Stimulated activated CD8-positive, alpha-beta memory T cell treated with anti-CD3 and anti-CD28 coated beads, Interleukin-15, amount 100 ng/mL, for 4 hours (primary cell): ENCODE measurements around the gene MCM5.
"Not testable (repeated sequence)": the region's sequence is repeated elsewhere in the genome, so short reads cannot be mapped to it uniquely, and the experiment has no call there.

Experiments used
- DNase-seq, 2 donors: peaks; one replicate each; pipeline ENCODE4 v3.0.0-alpha.2; 2020; ENCODE audit warnings: low read depth in 2 of 2

The MCM5 gene

DNA sequence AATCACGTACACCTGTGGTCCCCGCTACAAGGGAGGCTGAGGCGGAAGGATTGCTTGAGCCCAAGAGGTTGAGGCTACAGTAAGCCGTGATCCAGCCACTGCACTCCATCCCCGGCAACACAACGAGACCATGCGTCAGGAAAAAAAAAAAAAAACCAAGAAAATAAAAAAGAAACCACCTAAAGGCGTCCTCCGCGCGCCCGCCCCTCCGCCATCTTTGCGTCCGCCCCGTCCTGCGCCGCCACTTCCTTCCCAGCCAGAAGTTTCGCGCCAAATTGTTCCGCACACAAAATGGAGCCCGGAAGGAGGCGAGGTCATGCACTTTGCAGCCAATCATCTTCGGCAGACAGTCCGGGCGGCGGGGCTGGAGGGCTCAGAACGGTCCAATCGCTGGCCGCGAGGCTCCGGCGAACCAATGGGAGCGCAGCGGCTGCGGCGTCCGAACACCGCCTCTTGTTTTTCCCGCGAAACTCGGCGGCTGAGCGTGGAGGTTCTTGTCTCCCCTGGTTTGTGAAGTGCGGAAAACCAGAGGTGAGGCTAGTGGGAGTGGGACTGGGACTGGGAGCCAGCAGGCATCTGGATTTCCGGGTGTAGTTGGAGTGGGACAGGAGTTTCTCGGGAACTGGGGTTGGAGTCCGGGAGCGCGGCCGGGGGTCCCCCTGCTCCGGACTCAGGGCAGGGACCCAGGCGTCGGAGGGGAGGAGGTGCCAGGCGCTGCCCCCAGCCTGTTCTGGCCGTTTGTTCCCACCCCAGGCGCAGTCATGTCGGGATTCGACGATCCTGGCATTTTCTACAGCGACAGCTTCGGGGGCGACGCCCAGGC is at the start of gene MCM5:
MCM5 (plus strand) TSS at position 463 of the 823 bp plus-strand sequence; CDS start at position 762, 299 bp downstream.
- DNase-seq = peak; percentile 90 to 95

DNA sequence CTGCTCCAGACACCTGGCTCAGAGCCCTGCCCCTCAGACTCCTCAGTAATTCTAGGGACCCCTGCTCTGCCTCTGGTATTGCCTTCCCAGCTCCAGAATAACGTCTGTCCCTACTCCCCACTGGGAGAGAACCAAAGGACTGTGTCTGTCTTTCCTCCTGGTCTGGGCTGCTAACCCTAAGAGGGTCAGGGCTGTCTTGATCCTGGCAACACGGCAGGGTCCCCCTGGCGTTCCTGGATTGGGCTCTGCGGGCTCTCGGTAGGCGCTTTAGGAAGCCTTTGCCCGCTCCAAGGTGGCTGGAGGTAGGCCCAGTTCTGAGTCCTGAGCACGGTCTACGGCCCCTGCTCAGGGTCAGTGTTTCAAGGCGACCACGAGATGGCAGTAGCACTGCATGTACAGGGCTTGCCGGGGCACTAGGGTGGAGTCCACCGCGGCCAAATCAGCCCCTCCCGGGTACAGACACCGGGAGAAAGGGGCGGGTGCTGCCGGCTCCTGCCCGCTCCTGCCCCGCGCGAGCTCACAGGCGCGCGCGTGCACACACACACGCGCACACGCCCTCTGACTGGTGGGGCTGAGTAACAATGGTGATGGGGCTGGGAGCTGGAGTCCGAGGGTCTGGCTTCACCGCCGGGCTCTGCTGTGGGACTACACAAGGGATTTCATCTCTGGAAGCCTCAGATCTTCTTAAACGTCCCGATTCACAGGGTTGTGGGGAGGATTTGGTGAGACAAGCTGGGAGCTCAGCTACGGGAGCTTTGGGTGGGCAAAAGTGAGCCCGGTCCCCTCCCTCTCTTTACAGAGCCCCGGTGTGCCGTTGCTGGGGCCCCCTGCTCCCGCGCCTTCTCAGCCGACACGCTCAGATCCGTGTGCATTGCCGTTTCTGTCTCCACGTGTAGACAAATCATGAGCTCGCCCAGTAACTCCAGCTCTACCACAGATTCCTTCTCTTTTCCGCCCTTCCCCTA is 49.1 kb upstream of the MCM5 start:
- DNase-seq = peak; percentile 64 to 70

DNA sequence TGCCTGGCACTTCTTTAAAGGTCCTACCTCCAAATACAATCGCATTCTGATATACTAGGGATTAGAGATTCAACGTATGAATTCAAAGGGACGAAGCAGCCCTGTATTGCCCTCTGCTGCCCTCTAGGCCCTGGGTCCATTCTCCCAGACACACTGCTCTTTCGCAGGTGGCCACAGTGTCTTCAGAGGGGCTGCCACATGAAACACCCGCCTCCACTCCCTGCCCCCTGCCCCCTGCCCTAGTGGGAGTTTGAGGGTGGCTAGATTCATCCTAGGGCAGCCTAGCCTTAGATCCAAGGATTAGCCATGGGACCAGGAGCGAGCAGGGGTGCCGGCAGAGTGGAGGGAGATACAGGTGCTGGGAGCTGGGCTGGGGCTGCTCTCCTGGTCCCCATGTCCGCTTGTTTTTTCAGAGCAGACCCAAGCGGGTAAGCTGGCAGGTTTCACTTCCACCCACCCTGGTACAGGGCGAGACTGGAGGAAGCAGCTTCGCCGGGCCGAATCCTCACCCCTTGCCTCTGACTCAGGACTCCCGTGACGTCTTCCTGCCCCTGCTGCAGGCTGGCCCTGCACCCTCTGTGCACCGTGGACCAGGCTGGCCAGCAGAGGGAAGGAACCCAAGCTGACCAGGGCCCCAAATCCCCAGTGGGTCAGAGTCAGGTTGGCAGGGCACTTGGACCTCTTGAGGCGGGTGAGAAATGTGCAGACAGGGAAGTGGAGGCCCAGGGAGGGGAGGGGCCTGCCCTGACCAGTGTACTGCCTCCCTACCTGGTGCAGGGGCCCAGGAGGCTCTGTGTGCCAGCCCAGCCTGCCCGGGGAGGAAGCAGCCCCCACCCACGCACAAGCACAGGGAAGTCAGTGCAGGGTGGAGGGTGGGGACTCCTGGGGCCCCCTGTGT is 47.5 kb upstream of the MCM5 start:
- peak in 1 of 2 donors; percentile 30 for DNase-seq

DNA sequence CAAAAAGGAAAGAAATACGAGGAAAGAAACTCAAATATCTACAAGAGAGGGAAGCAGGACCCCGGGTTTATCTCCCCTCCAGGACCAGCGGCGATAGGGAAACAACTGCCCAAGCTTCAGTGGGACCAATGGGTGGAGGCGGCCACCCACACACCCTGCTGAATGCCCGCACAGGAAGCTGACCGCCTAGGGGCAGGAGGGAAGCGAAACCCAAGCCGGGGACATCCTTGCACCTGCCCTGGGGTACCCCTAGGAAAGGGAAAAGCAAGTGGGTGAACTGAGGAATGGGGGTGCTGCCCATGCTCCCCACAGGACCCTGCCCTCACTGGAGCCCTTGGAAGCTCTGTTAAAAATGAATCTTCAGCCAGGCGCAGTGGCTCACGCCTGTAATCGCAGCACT is 46.6 kb upstream of the MCM5 start:
- no peak for DNase-seq

DNA sequence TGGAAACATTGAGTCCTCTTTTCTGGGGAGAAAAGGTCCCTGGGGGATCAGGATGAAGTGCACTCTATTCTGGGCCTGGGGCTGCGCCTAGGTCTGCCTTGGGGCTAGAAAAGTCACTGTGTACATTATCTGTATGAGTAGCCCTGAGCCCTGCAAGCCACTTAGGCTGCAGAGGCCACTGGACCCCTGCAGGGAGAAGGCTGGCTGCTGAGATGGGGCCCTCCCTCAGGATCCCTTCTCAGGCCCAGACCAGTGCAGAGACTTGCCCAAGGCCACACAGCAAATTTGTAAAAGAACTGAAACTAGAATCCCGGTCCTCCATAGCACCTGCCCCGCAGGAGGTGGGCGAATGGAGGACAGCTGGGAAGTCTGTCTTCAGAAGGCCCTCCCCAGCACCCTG is 45.9 kb upstream of the MCM5 start:
- DNase-seq = no peak

DNA sequence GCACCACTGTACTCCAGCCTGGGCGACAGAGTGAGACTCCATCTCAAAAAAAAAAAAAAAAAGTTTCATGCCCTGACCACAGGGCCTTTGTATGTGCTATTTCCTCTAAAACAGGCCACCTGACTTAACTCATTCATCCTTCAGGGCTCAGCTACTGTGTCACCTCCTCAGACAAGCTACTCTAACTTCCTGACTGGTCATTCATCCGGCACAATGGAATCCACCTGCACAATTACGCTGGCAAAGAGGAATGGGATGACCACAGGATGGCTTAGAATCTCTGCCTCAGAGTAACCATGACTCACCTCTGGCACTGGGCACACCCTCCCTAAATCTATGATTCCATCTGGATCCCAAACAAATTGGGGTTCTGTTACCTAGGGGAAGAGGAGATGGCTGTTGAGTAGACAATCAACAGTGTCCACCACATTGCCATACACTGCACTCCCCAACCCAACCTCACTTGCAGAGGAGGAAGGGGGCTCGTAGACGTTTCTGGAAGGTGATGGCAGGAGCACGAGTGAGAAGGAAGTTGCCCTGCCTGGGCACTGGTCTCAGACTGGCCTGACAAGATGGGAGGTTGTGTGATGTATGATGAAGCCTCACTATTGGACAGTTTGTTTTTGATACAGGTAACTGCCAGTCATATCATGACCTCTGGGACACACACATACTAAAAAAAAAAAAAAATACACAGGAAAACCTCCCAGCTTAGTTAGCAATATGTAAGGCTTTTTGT is 41.9 kb upstream of the MCM5 start:
- no peak for DNase-seq

DNA sequence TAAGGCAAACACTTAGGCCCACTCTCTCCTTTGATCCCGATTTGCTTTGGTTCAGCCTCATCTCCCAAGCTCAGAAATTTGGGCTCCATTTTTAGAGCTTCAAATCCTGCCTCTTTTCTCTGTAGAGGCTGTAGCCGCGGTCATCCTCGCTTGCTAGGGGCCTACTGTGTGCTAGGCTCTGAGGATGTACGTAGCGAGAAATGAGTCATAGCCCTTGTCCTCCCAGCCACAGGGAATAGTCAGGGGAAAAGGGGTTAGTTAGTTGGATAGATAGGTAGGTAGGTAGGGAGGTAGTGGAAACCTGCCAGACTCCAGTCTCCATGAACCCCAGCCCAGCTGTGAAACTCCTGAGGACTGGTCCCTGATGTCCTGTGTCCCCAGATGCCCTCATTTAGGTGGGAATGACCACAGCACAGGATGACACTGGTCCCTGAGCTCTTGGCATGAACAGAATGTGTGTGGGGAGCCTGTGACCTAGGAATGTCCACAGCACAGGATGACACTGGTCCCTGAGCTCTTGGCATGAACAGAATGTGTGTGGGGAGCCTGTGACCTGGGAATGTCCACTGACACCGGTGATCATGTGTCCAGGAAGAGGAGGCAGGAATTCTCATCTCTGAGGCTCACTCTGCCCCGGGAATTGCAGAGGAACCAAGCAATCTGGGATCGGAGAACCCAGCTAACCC is 40.4 kb upstream of the MCM5 start:
- no peak for DNase-seq

DNA sequence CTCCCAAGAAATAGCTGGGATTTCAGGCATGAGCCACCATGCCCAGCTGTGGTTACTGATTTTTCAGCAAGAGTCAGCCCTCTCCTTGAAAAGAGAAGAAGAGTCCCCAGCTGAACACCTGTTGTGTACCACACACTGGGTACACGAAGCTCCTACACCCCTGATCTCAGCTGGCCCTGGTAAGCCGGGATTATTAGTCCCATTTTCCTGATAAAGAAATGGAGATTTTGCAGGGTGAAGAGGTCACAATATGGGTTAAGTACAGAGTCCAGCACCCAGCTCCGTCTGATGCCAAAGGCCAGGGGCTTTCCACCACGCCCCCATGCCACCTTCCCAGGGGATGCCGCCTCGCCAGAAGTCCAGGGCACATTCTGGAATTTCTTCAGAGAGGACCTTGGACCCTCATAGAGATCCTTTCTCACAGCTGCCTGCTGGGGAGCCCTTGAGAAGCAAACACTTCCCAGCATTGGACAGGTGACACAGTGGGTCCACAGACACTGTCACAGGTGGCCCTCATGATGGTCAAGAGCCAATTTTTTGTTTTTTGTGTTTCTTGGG is 38.9 kb upstream of the MCM5 start:
- no peak for DNase-seq

DNA sequence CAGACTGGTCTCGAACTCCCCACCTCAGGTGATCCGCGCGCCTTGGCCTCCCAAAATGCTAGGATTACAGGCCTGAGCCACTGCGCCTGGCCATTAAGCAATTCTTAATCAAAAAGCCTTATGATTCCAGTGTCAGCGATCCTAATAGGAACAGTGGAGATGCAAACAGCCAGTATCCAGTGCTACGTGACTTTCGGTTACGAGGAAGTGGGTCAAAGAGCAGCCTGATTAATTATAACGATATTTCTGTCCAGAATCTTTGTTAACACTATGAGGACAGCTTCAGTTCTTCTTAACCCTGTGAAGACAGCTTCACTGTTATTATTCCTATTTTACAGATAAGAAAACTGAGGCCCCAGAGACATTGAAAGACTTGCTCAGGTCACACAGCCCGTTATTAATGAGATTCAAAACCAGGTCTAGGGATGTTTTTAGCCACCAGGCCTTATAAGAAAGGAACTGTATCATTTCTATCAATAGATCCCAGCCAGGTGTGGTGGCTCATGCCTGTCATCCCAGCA is 36.3 kb upstream of the MCM5 start:
- DNase-seq = no peak

DNA sequence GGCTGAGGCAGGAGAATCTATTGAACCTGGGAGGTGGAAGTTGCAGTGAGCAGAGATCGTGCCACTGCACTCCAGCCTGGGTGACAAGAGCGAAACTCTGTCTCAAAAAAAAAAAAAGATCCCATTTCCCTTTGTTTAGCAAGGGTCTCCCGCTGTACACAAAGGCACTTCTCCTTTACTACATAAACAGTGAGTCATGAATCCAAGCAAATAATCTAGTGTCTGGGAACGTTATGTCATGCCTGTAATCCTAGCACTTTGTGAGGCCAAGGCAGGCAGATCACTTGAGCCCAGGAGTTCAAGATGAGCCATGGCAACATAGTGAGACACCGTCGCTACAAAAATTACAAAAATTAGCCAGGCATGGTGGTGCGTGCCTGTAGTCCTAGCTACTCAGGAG is 35.7 kb upstream of the MCM5 start:
- not testable (repeated sequence) for DNase-seq

DNA sequence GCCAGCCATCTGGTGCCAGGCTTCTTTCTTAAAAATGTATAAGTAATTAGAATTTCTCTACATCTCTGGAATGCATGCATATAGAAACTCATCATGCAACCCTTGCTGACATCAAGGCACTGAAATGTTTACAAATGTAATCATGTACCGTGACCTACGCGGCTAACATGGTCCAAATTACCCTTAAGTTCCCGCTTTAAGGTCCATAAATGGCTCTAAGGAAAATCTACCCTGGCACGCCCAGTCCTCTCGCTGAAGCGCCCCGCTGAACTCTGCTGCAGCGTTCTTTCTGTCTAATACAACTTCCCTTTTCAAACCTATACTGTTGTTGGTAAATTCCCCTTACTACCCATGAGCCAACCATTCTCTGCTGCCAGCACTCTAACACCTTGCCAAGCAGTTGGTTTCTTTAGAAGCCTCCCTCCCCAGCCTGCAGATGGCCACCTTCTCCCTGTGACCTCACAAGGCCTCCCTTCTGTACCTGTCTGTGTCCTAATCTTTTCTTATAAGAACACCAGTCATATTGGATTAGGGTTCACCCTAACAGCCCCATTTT is 32.5 kb upstream of the MCM5 start:
- no peak for DNase-seq

DNA sequence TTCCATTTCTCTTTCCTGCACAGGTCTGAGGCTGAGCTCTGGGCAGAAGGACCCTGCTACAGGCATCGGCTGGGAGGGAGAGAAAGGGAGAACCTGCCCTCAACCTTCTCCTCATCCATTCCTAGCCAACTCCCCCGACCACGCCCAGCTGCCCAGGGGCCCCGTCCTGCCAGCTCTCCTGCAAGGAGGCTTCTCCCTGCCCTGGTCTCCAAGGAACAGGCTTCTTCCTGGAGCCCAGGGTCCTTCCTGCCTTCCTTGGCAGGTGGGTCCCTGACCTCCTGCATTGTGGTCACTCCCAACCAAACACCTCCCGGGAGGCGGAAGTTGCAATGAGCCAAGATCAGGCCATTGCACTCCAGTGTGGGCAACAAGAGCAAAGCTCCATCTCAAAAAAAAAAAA is 31.6 kb upstream of the MCM5 start:
- DNase-seq = no peak

DNA sequence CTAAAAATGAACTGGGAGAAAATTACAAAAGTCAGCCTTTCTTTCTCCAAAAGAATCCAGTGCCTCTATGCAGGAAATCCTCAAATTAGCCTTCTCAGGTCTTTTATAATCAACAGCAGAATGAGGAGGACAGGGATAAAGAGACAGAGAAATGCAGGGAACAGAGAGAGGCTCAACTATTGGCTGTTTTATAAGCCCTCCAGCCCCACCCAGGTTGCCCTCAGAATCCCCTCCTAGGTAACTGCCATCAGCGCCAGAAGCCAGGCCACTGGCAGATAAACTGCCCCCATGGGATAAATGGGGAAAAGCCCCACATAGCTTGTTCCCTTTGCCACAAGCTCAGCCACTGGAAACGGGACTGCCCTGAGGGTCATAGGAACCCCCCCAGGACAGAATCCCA is 29.9 kb upstream of the MCM5 start:
- no peak for DNase-seq

DNA sequence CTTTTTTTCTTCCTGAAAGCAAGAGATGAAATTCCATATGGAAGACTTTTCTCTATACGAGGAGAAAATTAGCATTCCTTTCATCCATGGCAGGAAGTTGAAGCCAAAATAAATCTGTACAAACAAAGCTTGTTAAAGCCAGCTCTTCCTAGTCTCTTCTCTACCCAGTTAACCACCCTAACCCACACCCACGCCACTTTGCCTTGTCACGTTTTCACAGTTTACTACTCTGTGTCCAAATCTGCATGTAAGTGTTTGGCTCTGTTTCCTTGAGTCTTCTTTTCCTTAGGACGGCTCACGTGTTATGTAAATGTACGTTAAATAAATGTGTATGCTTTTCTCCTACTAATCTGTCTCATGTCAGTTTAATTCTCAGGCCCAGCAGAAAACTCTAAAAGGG is 26.2 kb upstream of the MCM5 start:
- DNase-seq = no peak

DNA sequence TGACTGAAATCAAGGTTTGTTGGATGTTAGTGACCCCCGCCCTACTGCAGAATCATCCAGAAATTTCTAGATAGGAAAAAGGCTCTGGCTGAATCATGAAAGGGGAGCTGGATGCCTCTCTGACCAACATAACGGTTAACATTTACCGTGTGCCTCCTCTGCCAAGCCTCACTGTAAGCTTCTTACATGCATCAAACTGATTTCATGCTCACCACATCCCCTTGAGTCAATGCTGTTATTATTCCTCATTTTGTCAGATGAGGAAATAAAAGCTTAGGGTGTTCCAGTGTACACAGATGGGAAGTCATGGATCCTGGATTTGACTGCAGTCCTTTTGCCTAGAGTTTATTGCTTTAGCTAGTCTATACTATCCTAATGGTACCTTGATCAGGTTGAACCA is 24.9 kb upstream of the MCM5 start:
- DNase-seq = no peak

DNA sequence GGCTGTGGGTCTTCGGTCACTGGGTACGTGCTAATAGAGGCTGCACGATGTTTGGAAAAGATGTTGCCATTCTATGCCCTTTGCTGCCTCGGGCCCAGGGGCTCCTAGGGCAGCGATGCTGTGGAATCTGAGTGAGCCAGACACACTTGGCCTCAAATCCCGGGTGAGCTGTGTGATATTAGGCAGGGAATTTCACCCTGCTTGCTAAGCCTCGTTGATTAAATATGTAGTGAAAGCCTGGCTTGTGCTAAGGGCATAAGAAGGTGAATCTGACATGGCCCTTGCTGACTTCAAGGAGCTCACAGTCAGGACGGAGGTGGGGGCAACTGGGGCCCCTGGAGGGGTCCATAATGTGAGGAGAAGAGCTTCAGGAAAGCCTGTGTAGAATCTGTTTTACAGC is 24.4 kb upstream of the MCM5 start:
- no peak for DNase-seq

DNA sequence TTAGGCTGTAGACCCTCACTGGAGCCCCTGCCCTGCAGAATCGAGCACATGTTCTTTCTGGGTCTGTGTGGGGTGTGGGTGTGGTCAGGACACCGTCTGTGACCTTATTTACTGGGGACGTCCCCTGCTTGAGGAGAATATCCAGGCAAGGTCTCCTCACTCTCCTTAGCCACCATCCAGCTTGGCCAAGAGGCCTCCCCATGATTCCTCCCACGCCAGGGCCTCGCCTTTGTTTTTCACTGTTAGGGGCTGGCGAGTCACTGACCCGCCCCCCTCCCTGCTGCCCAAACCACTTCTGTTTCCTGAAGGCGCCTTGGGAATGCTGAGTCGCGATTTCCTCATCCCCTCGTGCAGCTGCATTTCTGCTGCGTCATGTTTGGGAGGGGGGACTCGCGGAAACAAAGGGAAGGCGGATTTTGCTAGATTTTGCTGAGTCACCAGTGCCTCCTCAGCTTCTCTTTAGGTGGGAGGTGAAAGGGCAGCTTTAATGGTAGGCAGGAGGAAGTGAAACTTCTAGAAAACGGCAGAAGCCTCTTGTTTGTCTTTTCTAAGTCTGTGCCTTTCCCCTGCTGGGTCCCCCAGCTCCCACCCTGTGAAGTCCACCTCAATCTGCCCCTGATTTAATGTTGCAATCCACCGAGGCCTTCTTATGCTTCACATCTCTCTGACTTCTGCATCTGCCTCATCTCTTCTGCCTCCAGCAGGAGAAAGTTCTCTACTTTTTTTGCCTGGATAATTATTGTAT is 23.0 kb upstream of the MCM5 start:
- peak; percentile 22 to 30 for DNase-seq

DNA sequence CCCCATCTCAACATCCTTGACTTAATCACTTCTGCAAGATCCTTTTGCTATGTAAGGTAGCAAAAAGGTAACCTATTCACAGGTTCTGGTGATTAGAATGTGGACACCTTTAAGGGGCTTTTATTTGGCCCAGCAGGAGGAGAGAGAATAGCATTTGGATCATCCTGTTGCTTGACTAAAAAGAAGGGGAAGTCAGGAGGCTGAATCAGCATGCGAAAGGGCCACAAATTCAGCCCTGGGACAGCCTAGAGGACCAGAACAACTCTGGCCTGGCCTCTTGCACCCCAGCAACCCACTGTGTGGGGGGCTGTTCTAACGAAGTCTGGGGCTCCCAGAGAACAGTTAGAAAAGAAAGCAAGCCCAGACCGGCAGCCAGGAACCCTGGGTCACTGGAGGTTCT is 22.2 kb upstream of the MCM5 start:
- no peak for DNase-seq

DNA sequence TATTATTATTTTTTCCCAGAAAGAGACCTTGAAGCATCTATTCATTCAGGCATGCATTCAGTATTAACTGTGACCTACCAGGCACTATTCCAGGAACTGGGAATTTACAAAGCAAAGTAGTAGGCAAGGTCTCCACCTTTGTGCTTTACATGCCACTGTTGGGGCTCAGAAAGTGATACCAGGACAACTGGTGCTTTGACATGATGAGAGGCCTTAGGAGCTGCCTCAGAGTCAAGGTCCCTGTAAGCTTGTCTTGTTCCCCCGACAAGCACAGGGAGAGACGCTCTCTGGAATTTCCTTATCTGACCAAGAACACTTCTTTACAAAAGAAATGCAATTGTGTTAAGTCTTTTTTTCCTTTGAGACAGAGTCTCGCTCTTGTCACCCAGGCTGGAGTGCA is 21.3 kb upstream of the MCM5 start:
- DNase-seq = no peak
